SKM-1 treated with dmso at 0.1 percent for 144 hours (cell line): Measurements from ENCODE around the gene HOXC6.

Experiments
- DNase-seq: peaks from one replicate; lab custom pipeline; 2025; ENCODE audit not compliant: unreplicated experiment; lab: John Stamatoyannopoulos, UW

Gene HOXC6

GRCh38 chr12:54028314-54029201 is at the start of gene HOXC6:
HOXC6 (plus strand) TSS chr12:54028440; CDS start chr12:54028522, 82 bp downstream.
- DNase-seq, result no peak

GRCh38 chr12:53978477-53979356 is 49.5 kb upstream of the HOXC6 start:
- DNase-seq, result no peak

GRCh38 chr12:53980104-53980801 is 48.0 kb upstream of the HOXC6 start:
- no peak for DNase-seq

- DNase-seq, result no peak
These were observed 47.3 kb upstream of the HOXC6 start for GRCh38 chr12:53980802-53981496.

- no peak for DNase-seq
These were observed 46.3 kb upstream of the HOXC6 start for GRCh38 chr12:53981634-53982565.

GRCh38 chr12:53982648-53983567 is 45.3 kb upstream of the HOXC6 start:
- DNase-seq, result no peak

- DNase-seq, result no peak
These were observed 44.7 kb upstream of the HOXC6 start for GRCh38 chr12:53983568-53983949.

GRCh38 chr12:53983950-53984572 is 44.2 kb upstream of the HOXC6 start:
- no peak for DNase-seq

- DNase-seq, result no peak
These were observed 43.1 kb upstream of the HOXC6 start, which contains the start of gene HOXC10 for GRCh38 chr12:53984901-53985691. HOXC10 (plus strand) TSS chr12:53985146; CDS start chr12:53985260, 114 bp downstream.

- no peak for DNase-seq
These were observed 42.6 kb upstream of the HOXC6 start for GRCh38 chr12:53985692-53985993.

- no peak for DNase-seq
These were observed 42.1 kb upstream of the HOXC6 start for GRCh38 chr12:53985994-53986685.

- no peak for DNase-seq
These were observed 41.4 kb upstream of the HOXC6 start for GRCh38 chr12:53986686-53987483.

GRCh38 chr12:53987787-53988230 is 40.4 kb upstream of the HOXC6 start:
- no peak for DNase-seq

GRCh38 chr12:53988541-53989226 is 39.6 kb upstream of the HOXC6 start:
- no peak for DNase-seq
